PFSK-1 (cell line): ENCODE measurements around the gene MLKL.

Experiments
- POLR2AphosphoS5 ChIP-seq: IDR thresholded peaks from 2 replicates; pipeline ENCODE4 v1.6.1; 2012; ENCODE audit warnings: low read depth, mild to moderate bottlenecking, control low read depth, low read length, moderate library complexity
- TF ChIP-seq, protein P1 (sequence below), 2 experiments: IDR thresholded peaks; 2 replicates each; pipeline versions ENCODE4 v1.6.1 to v1.8.0; 2011 to 2012; ENCODE audit warnings: low read depth in 2 of 2, low read length in 2 of 2, control low read depth in 1 of 2, inconsistent platforms in 1 of 2, mild to moderate bottlenecking in 1 of 2, moderate library complexity in 1 of 2; ENCODE audit not compliant: insufficient read depth in 1 of 2

DNA sequence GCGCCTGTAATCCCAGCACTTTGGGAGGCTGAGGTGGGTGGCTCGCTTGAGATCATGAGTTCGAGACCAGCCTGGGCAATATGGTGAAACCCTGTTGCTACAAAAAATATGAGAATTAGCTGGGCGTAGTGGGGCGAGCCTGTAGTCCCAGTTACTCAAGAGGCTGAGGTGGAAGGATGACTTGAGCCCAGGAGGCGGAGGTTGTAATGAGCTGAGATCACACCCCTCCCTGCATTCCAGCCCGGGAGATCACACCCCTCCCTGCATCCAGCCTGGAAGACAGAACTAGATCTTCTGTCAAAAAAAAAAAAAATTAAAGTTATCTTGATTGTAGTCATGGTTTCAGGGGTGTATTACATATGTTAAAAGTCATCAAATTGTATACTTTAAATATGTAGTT, 67.0 kb downstream of the MLKL start:
- no peak for TF ChIP-seq POLR2AphosphoS5
- TF ChIP-seq, protein P1, sequence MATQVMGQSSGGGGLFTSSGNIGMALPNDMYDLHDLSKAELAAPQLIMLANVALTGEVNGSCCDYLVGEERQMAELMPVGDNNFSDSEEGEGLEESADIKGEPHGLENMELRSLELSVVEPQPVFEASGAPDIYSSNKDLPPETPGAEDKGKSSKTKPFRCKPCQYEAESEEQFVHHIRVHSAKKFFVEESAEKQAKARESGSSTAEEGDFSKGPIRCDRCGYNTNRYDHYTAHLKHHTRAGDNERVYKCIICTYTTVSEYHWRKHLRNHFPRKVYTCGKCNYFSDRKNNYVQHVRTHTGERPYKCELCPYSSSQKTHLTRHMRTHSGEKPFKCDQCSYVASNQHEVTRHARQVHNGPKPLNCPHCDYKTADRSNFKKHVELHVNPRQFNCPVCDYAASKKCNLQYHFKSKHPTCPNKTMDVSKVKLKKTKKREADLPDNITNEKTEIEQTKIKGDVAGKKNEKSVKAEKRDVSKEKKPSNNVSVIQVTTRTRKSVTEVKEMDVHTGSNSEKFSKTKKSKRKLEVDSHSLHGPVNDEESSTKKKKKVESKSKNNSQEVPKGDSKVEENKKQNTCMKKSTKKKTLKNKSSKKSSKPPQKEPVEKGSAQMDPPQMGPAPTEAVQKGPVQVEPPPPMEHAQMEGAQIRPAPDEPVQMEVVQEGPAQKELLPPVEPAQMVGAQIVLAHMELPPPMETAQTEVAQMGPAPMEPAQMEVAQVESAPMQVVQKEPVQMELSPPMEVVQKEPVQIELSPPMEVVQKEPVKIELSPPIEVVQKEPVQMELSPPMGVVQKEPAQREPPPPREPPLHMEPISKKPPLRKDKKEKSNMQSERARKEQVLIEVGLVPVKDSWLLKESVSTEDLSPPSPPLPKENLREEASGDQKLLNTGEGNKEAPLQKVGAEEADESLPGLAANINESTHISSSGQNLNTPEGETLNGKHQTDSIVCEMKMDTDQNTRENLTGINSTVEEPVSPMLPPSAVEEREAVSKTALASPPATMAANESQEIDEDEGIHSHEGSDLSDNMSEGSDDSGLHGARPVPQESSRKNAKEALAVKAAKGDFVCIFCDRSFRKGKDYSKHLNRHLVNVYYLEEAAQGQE (IDR thresholded peaks at IDR 0.05; ENCODE audit: insufficient read depth in 1 of 2, low read depth in 2 of 2, low read length in 2 of 2) = no peak
